Stimulated activated CD8-positive, alpha-beta memory T cell treated with anti-CD3 and anti-CD28 coated beads, Interleukin-7, amount 100 ng/mL, for 48 hours (primary cell): ENCODE measurements around the gene GBP3.
A peak's percentile ranks its signal among the peaks of the same experiment; 100 is the strongest.
"Not testable (repeated sequence)": the region's sequence is repeated elsewhere in the genome, so short reads cannot be mapped to it uniquely, and the experiment has no call there.

Source experiments
- DNase-seq, 2 donors: peaks; one replicate each; pipeline ENCODE4 v3.0.0-alpha.2; 2020; ENCODE audit warnings: low read depth in 1 of 2; ENCODE audit errors: extremely low read depth in 1 of 2

The GBP3 gene

GRCh38 chr1:89022167-89022959, at the start of gene GBP3:
GBP3 (minus strand) TSS chr1:89022866; CDS start chr1:89020721, 2,145 bp downstream.
- DNase-seq, result no peak

GRCh38 chr1:89070509-89070908, 47.8 kb upstream of the GBP3 start:
- DNase-seq, result no peak

- DNase-seq, result no peak
Observed at GRCh38 chr1:89069951-89070350, 47.3 kb upstream of the GBP3 start.

- no peak for DNase-seq
Observed at GRCh38 chr1:89068291-89068690, 45.6 kb upstream of the GBP3 start.

GRCh38 chr1:89065079-89065868, 42.6 kb upstream of the GBP3 start, which contains the start of gene GBP1:
GBP1 (minus strand) TSS chr1:89065208; CDS start chr1:89063234, 1,974 bp downstream.
- DNase-seq, result no peak

GRCh38 chr1:89064632-89065031, 42.0 kb upstream of the GBP3 start:
- no peak for DNase-seq

GRCh38 chr1:89063094-89063493, 40.4 kb upstream of the GBP3 start:
- no peak for DNase-seq

GRCh38 chr1:89060091-89060490, 37.4 kb upstream of the GBP3 start:
- DNase-seq, result no peak

GRCh38 chr1:89051955-89052312, 29.3 kb upstream of the GBP3 start:
- no peak for DNase-seq

- DNase-seq, result no peak
Observed at GRCh38 chr1:89051300-89051954, 28.8 kb upstream of the GBP3 start.

- no peak for DNase-seq
Observed at GRCh38 chr1:89050649-89051033, 28.0 kb upstream of the GBP3 start.

- not testable (repeated sequence) for DNase-seq
Observed at GRCh38 chr1:89049901-89050648, 27.4 kb upstream of the GBP3 start.

GRCh38 chr1:89049187-89049586, 26.5 kb upstream of the GBP3 start:
- not testable (repeated sequence) for DNase-seq

- DNase-seq, result no peak
Observed at GRCh38 chr1:89047734-89048133, 25.1 kb upstream of the GBP3 start.

GRCh38 chr1:89046318-89047183, 23.9 kb upstream of the GBP3 start:
- DNase-seq, result peak in 1 of 2 donors; percentile 12

- DNase-seq, result no peak
Observed at GRCh38 chr1:89044970-89045721, 22.5 kb upstream of the GBP3 start.

- DNase-seq, result no peak
Observed at GRCh38 chr1:89043940-89044339, 21.3 kb upstream of the GBP3 start.

GRCh38 chr1:89042491-89042890, 19.8 kb upstream of the GBP3 start:
- no peak for DNase-seq

GRCh38 chr1:89041721-89042120, 19.1 kb upstream of the GBP3 start:
- no peak for DNase-seq
